GM23338 (cell line): Measurements from ENCODE around the gene MYO1A. TPM values are rescaled to one million over a fixed set of nuclear protein-coding genes. Genes with fewer than 3 reads are reported as not detected.

Experiments
- ATAC-seq: fragments of 200-7000 bp; cut with Tn5 transposase; 3 replicates; pipeline ENCODE4 v1.9.1; 2020
- DNase-seq: peaks from one replicate; pipeline ENCODE4 v3.0.0-alpha.2; 2015; ENCODE audit warnings: low spot score
- H2AFZ ChIP-seq: fragments of 200-600 bp; sonication (generic); 2 replicates; pipeline ENCODE4 v1.8.0; 2016; ENCODE audit warnings: antibody characterized with exemption, mild to moderate bottlenecking, moderate library complexity
- H3F3A ChIP-seq: fragments of 200-600 bp; sonication (generic); replicated peaks from 2 replicates; pipeline ENCODE4 v1.8.0; 2017; ENCODE audit warnings: antibody characterized with exemption, mixed run types, low read depth
- H3K27ac ChIP-seq: fragments of 200-600 bp; sonication (generic); 2 replicates; pipeline ENCODE4 v1.6.1; 2016; ENCODE audit warnings: low read depth
- H3K27me3 ChIP-seq: fragments of 200-600 bp; sonication (generic); 2 replicates; pipeline ENCODE4 v1.8.0; 2016; ENCODE audit warnings: mild to moderate bottlenecking, mixed run types, moderate library complexity; ENCODE audit not compliant: insufficient read depth
- H3K36me3 ChIP-seq: fragments of 200-600 bp; sonication (generic); 2 replicates; pipeline ENCODE4 v1.8.0; 2016; ENCODE audit warnings: mild to moderate bottlenecking; ENCODE audit not compliant: insufficient read depth
- H3K4me1 ChIP-seq: fragments of 200-600 bp; sonication (generic); 2 replicates; pipeline ENCODE4 v1.8.0; 2016; ENCODE audit warnings: mild to moderate bottlenecking, moderate library complexity; ENCODE audit not compliant: insufficient read depth
- H3K4me2 ChIP-seq: fragments of 200-600 bp; sonication (generic); 2 replicates; pipeline ENCODE4 v1.7.1; 2017; ENCODE audit warnings: mixed run types
- H3K4me3 ChIP-seq: fragments of 200-600 bp; sonication (generic); 2 replicates; pipeline ENCODE4 v1.6.1; 2016; ENCODE audit warnings: mixed run types
- H3K79me2 ChIP-seq: fragments of 200-600 bp; sonication (generic); replicated peaks from 2 replicates; pipeline ENCODE4 v1.8.0; 2017; ENCODE audit warnings: mild to moderate bottlenecking; ENCODE audit not compliant: insufficient read depth
- H3K9me2 ChIP-seq: fragments of 200-600 bp; sonication (generic); 2 replicates; pipeline ENCODE4 v1.8.0; 2017; ENCODE audit not compliant: insufficient read depth
- H4K20me1 ChIP-seq: fragments of 200-600 bp; sonication (generic); replicated peaks from 2 replicates; pipeline ENCODE4 v1.8.0; 2017; ENCODE audit warnings: mild to moderate bottlenecking; ENCODE audit not compliant: insufficient read depth
- H3K27ac Mint-ChIP-seq: 2 replicates; pipeline ENCODE4 v1.8.0; 2020; ENCODE audit warnings: inconsistent platforms, mild to moderate bottlenecking, moderate library complexity, mixed read lengths
- H3K27me3 Mint-ChIP-seq: 3 replicates; pipeline ENCODE4 v1.8.0; 2022; ENCODE audit warnings: low read depth, mild to moderate bottlenecking, moderate library complexity, mixed read lengths, inconsistent platforms; ENCODE audit not compliant: insufficient read depth, poor library complexity
- H3K36me3 Mint-ChIP-seq: 3 replicates; pipeline ENCODE4 v1.8.0; 2021; ENCODE audit warnings: low read depth, mild to moderate bottlenecking, inconsistent platforms, moderate library complexity, mixed read lengths
- H3K4me1 Mint-ChIP-seq: 3 replicates; pipeline ENCODE4 v1.8.0; 2020; ENCODE audit warnings: mild to moderate bottlenecking, inconsistent platforms, mixed read lengths
- H3K4me3 Mint-ChIP-seq: 3 replicates; pipeline ENCODE4 v1.8.0; 2021; ENCODE audit warnings: moderate library complexity, mild to moderate bottlenecking, inconsistent platforms, mixed read lengths
- H3K9me3 Mint-ChIP-seq: 3 replicates; pipeline ENCODE4 v1.8.0; 2020; ENCODE audit warnings: moderate library complexity, mild to moderate bottlenecking, inconsistent platforms, mixed read lengths
- CREB1 ChIP-seq: fragments of 250-450 bp; sonication (Bioruptor Pico); IDR thresholded peaks from 2 replicates; pipeline ENCODE4 v1.5.0; 2020; ENCODE audit warnings: low read depth, mild to moderate bottlenecking, moderate library complexity
- CTCF ChIP-seq, 2 experiments: fragments of 200-600 bp in 1 of 2; sonication (generic) in 1 of 2; conservative IDR thresholded peaks; 2 replicates each; pipeline versions ENCODE4 v1.5.1 to v1.6.1; 2016 to 2017; ENCODE audit warnings: antibody characterized with exemption in 2 of 2, low read depth in 2 of 2, mild to moderate bottlenecking in 2 of 2, moderate library complexity in 1 of 2
- ETS1 ChIP-seq: IDR thresholded peaks from 2 replicates; pipeline ENCODE4 v1.6.1; 2016; ENCODE audit warnings: antibody characterized with exemption
- EZH2 ChIP-seq: fragments of 200-600 bp; sonication (generic); IDR thresholded peaks from one replicate; pipeline ENCODE4 v1.8.0; 2017; ENCODE audit warnings: antibody characterized with exemption, mild to moderate bottlenecking, low read depth; ENCODE audit not compliant: unreplicated experiment
- EZH2phosphoT487 ChIP-seq: fragments of 200-600 bp; sonication (generic); IDR thresholded peaks from one replicate; pipeline ENCODE4 v1.8.1; 2018; ENCODE audit warnings: antibody characterized with exemption; ENCODE audit not compliant: unreplicated experiment
- JUNB ChIP-seq: IDR thresholded peaks from one replicate; pipeline ENCODE4 v1.6.1; 2016; ENCODE audit warnings: antibody characterized with exemption; ENCODE audit not compliant: unreplicated experiment
- NANOG ChIP-seq: IDR thresholded peaks from 2 replicates; pipeline ENCODE4 v1.6.1; 2016; ENCODE audit warnings: antibody characterized with exemption, borderline replicate concordance
- POLR2AphosphoS5 ChIP-seq: IDR thresholded peaks from 2 replicates; pipeline ENCODE4 v1.6.1; 2016; ENCODE audit warnings: antibody characterized with exemption, low read depth
- STAT1 ChIP-seq: IDR thresholded peaks from one replicate; pipeline ENCODE4 v1.6.1; 2016; ENCODE audit warnings: antibody characterized with exemption; ENCODE audit not compliant: unreplicated experiment
- ZNF114 ChIP-seq: fragments of 250-450 bp; sonication (Bioruptor Pico); IDR thresholded peaks from 2 replicates; pipeline ENCODE4 v1.5.0; 2020; ENCODE audit warnings: mild to moderate bottlenecking, moderate library complexity
- ZNF331 ChIP-seq: fragments of 250-450 bp; sonication (Bioruptor Pico); IDR thresholded peaks from 2 replicates; pipeline ENCODE4 v1.5.0; 2020; ENCODE audit warnings: low read depth, mild to moderate bottlenecking, moderate library complexity
- ZNF462 ChIP-seq: fragments of 250-450 bp; sonication (Bioruptor Pico); IDR thresholded peaks from 2 replicates; pipeline ENCODE4 v1.5.0; 2020; ENCODE audit warnings: mild to moderate bottlenecking, moderate library complexity
- polyA plus RNA-seq: library from polyadenylated mRNA; unstranded; fragments of >200 nt; fragmentation: Nextera tagmentation; extraction: Ambion mirVana; gene quantifications from 2 replicates; pipeline ENCODE4 v1.2.1, GENCODE V29; 2016
- total RNA-seq: library from RNA; depleted of rRNA; stranded (reverse); fragments of >200 nt; shearing (Covaris generic); gene quantifications from 2 replicates; pipeline ENCODE4 v1.2.3, GENCODE V29; 2014
- TF ChIP-seq, protein P1 (sequence below): IDR thresholded peaks from one replicate; pipeline ENCODE4 v1.6.1; 2018; ENCODE audit warnings: antibody characterized with exemption; ENCODE audit not compliant: unreplicated experiment

MYO1A gene
- total and polyA plus RNA-seq, 2 experiments from 2014 or later = not detected

DNA sequence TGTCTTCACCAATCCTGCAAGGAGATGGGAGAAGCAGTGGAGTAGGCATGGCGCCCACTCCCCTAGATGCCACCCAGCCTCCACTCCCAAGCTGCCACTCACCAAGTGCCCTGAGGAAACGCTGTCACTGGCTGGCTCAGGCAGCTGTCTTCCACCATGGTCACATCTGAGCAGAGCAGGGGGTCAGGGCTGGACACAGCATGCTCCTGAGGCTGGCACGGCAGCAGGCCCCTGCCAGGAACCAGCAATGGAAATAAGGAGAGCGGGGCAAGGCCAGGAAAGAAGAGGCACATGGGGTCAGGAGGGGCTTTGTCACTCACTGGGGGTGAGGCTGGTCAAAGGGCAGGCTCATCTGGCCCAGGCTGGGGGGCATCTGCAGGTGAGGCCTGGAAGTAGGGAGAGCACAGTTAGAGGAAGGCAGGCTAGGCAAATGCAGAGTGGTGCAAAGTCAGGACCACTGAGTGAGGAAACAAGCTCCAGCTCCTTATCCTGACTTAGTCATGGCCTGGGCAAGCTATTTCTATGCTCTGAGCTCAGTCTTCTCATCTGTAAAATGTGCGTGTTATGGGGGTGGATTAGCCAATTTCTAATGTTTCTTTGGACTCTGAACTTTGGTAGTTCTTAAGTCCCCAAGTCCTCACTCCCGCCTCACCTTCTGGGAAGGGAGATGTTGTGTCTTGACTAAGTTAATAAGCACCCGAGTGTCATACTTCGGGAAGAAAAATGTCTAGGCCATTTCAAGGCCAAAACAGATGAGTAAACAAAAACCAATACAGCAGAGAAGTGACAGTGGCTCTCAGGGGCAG, 47.0 kb upstream of the MYO1A start:
- Histone ChIP-seq H3K4me2 (no peak overlapping the region), H3K9me2 (no peaks in the 10 kb centered on the region), H3K27me3 (no peaks in the 10 kb centered on the region), H3K27ac (no peak overlapping the region), H3K4me1 (peaks cover 27% of the 10 kb centered on the region), H3K36me3 (no peaks in the 10 kb centered on the region), H3F3A (peaks cover 10% of the 10 kb centered on the region; the same call in 1 of the 2 replicates), H3K79me2 (no peaks in the 10 kb centered on the region), H2AFZ (no peak overlapping the region), H4K20me1 (no peaks in the 10 kb centered on the region; the same call in 1 of the 2 replicates), H3K4me3 (no peak overlapping the region)
- ATAC-seq (no peak), DNase-seq (no peak)
- H3K36me3 Mint-ChIP-seq = peaks cover 51% of the 10 kb centered on the region
- no peak overlapping the region for H3K4me3 Mint-ChIP-seq
- H3K27me3 Mint-ChIP-seq = peaks cover 27% of the 10 kb centered on the region
- no peaks in the 10 kb centered on the region for H3K9me3 Mint-ChIP-seq
- TF ChIP-seq CTCF (conservative IDR thresholded peaks at IDR 0.05; ENCODE audit: low read depth in 2 of 2) = no peak
- no peak for TF ChIP-seq ZNF462 (CRISPR knock-in tag)
- TF ChIP-seq ETS1 = no peak
- TF ChIP-seq EZH2 = no peak
- TF ChIP-seq EZH2phosphoT487 = no peak
- TF ChIP-seq JUNB = no peak
- TF ChIP-seq CREB1 = no peak
- no peak for TF ChIP-seq NANOG
- no peak for TF ChIP-seq ZNF114 (CRISPR knock-in tag)
- no peak for TF ChIP-seq POLR2AphosphoS5
- no peak for TF ChIP-seq ZNF331 (CRISPR knock-in tag)
- TF ChIP-seq, protein P1, sequence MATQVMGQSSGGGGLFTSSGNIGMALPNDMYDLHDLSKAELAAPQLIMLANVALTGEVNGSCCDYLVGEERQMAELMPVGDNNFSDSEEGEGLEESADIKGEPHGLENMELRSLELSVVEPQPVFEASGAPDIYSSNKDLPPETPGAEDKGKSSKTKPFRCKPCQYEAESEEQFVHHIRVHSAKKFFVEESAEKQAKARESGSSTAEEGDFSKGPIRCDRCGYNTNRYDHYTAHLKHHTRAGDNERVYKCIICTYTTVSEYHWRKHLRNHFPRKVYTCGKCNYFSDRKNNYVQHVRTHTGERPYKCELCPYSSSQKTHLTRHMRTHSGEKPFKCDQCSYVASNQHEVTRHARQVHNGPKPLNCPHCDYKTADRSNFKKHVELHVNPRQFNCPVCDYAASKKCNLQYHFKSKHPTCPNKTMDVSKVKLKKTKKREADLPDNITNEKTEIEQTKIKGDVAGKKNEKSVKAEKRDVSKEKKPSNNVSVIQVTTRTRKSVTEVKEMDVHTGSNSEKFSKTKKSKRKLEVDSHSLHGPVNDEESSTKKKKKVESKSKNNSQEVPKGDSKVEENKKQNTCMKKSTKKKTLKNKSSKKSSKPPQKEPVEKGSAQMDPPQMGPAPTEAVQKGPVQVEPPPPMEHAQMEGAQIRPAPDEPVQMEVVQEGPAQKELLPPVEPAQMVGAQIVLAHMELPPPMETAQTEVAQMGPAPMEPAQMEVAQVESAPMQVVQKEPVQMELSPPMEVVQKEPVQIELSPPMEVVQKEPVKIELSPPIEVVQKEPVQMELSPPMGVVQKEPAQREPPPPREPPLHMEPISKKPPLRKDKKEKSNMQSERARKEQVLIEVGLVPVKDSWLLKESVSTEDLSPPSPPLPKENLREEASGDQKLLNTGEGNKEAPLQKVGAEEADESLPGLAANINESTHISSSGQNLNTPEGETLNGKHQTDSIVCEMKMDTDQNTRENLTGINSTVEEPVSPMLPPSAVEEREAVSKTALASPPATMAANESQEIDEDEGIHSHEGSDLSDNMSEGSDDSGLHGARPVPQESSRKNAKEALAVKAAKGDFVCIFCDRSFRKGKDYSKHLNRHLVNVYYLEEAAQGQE = no peak
- TF ChIP-seq STAT1 = no peak
- peak overlapping the region; percentile 96; the same call in 1 of the 2 replicates for H3K27ac Mint-ChIP-seq
- H3K4me1 Mint-ChIP-seq = peaks cover 44% of the 10 kb centered on the region
